Tongue (tissue), 2 donors: ENCODE measurements around the gene GRK6. TPM values are rescaled to one million over a fixed set of nuclear protein-coding genes. Genes with fewer than 3 reads are reported as not detected.

Source experiments
- DNase-seq: peaks from one replicate; pipeline ENCODE4 v3.0.0-alpha.2; 2015
- total RNA-seq: library from RNA; depleted of rRNA; stranded (reverse); fragments of >200 nt; gene quantifications from one replicate; pipeline ENCODE4 v1.2.3, GENCODE V29; 2014

The GRK6 gene
- total RNA-seq, 1 donor from 2014 or later: 19.9 TPM

- peak; percentile 94 for DNase-seq
Observed at GRCh38 chr5:177454397-177455035, 28.0 kb downstream of the GRK6 start.

GRCh38 chr5:177455036-177455660 is 28.7 kb downstream of the GRK6 start:
- DNase-seq: peak; percentile 87

GRCh38 chr5:177455661-177456590 is 29.4 kb downstream of the GRK6 start:
- peak; percentile 96 for DNase-seq

- DNase-seq: no peak
Observed at GRCh38 chr5:177456591-177456964, 30.1 kb downstream of the GRK6 start.

DNA sequence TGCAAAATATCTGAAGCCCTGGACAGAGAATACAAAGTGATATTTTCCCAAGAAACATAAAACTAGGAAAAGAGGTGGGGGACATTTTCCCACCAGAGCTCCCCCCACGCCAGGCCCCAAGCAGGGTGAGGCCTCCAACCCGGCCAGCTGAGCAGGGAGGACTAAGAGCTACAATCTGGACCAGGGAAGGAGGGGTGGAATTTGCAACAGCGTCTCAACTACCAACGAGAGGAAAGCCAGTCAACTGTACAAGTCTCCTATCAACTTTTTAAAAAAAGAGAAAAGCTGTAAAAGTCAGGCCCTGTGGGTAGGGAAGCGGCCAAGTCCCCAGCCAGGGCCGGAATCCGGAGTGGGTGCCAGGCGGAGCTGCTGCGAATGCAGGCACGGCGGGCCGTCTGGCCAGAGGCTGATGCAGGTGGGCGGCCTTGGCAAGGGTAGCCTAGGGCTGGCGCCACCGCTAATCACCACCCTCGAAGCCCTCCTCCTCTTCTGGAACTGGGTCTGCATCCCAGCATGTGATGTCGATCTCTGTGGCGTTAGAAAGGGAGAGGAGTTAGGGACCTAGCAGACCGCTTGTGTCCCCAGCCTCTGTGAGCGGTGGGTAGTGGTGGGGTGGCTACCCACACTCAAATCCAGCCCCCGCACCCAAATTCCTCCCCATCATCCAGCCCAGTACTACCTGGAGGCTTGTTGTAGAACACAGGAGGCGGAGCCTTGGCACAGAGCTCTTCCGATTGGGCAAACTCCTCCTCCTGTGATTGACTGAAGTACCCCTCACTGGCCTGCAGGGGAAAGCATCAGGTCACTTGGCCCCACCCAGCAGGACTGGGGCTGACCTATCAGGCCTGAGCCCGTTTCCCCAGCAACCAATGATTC is 30.7 kb downstream of the GRK6 start:
- DNase-seq: peak; percentile 91

- DNase-seq: no peak
Observed at GRCh38 chr5:177457852-177458681, 31.6 kb downstream of the GRK6 start.

DNA sequence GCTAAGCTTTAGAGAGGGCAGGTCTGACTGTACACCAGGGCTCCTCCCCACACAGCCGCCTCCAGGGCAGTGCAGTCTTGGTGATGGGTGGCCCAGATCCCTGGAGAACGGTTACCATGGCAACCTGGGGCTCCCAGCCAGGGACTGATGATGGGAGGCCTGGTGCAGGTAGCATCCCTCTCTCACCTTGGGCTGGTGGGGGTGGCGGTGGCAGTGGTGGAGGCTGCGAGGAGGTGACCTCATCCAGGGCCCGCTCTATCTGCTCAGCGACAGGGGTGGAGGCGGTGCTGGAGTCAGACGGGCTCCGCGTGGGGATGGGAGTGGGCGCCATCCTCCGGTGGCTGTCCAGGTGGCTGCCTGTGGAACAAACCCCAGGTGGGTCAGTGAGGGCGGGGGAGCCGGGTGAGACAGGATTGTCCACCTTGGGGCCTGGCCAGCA is 32.5 kb downstream of the GRK6 start:
- DNase-seq: peak; percentile 28

- DNase-seq: no peak
Observed at GRCh38 chr5:177459357-177459756, 32.9 kb downstream of the GRK6 start.

- no peak for DNase-seq
Observed at GRCh38 chr5:177459819-177460628, 33.5 kb downstream of the GRK6 start.

DNA sequence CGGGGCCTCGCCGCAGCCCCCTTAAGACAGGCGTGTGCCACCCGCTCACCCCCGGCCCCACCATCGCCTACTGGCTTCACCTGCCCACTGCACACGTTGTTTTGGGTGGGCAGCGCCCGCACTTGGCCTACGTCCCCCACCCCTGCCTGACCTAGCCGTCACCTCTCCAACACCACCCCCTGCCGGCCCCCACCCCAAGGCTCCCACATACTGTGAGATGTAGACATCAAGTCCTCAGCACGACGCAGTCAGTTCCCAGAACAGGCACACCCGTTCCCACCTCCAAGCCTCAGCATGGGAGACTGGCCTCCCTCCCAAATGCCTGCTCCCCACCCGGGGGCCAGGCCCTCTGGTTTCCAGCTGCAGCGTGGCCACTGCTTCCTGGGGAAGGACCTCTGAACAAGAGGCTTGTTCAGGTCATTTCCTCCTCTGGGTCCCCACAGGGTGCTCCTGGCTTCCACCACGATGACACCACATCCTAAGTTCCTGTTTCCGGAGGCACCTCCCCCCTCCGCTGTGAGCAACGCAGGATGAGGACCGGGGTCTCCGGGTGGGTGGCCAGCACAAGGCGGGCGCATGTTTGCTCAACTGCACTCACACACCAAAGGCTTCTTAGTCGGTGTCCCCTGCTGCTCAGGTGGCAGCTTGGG is 35.7 kb downstream of the GRK6 start:
- no peak for DNase-seq

GRCh38 chr5:177465044-177465443 is 38.6 kb downstream of the GRK6 start:
- no peak for DNase-seq

- DNase-seq: no peak
Observed at GRCh38 chr5:177466861-177467260, 40.4 kb downstream of the GRK6 start.

DNA sequence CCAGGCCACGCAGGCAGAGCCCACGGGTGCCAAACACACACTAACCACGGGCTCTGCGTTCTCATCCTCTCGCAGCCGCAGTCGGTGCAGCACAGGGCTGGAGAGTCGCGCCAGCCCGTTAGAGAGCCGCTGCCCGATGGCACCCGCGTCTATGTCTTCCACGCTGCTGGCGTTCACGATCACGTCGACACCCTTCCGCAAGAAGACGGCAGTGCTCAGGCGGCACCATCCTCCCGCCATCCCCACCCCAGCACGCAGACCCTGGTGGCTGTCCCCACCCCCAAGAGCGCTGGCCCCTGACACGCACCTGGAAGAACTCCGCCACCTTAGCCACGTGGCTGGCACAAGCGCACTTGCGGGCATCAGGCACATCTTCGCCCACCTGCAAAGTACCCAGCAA is 41.0 kb downstream of the GRK6 start:
- no peak for DNase-seq

- no peak for DNase-seq
Observed at GRCh38 chr5:177468329-177468684, 41.8 kb downstream of the GRK6 start.

DNA sequence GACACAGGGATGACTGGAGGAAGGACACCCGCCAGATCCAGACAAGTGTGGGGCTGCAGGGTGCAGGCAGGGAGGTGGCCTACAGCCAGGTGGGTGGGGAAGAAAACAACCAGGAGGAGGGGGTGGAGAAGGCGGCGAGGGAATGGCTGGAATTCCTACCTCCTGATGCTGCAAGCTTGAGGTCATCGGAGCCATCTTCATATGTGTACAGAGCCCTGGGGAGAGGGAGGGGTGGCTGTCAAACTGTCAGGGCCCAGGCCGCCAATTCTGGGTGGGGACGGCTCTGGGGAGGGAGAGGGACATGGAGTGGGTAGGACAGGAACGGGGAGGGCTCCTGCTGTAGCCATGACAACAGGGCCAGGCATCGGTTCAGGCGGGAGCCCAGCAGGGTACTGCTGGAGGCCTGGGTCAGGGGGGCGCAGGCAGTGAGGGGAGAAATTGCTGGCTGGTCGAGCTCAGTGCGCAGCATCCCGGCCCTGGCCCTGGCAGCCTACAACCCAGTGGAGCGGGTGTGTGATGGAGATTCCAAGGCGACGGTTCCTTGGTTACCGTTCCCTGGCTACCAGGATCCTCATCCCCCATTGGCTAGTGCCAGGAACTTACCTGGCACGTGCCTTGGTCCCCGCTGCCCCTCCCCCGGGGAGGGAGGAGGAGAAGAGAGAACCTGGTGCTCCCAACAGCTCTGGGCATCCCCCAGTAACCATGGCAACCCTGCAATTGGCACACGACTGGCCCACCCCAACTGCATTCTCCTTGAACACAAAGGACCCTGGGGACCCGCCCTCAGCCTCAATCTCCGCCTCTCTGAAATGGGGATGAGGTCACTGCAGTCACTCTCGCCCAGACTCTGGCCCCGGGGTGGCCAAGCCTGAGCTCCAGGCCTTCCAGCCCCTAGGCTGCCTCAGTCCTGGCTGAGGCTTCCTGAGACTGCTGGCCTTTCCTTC is 42.5 kb downstream of the GRK6 start:
- DNase-seq: no peak

GRCh38 chr5:177469750-177470525 is 43.5 kb downstream of the GRK6 start:
- DNase-seq: no peak

GRCh38 chr5:177470759-177471536 is 44.5 kb downstream of the GRK6 start:
- no peak for DNase-seq
